ENCODE measurements around the gene HTRA1. TPM values are rescaled to one million over a fixed set of nuclear protein-coding genes. Genes with fewer than 3 reads are reported as not detected.

The HTRA1 gene
- 10 to 100 TPM; 41.4 to 61.8 TPM for total RNA-seq

GRCh38 chr10:122461367-122461728, at the start of gene HTRA1:
TSS of gene HTRA1 (plus strand) at chr10:122461553. CDS start at chr10:122461653, 100 bp downstream.
- TF ChIP-seq CTCF (IDR thresholded peaks at IDR 0.05), result no peak
- TF ChIP-seq POLR2A (IDR thresholded peaks at IDR 0.05), result no peak
- no peak for TF ChIP-seq POLR2AphosphoS5 (IDR thresholded peaks at IDR 0.05)
- Histone ChIP-seq H3K27ac (peak within 1 kb of the TSS; percentile 77 to 81), H3K9me3 (no peaks in the 10 kb centered on the region), H3K27me3 (replicated peaks; ENCODE audit: insufficient read depth) (no peaks in the 10 kb centered on the region), H3K36me3 (no peaks in the 10 kb centered on the region), H3K4me3 (peak within 1 kb of the TSS; percentile 51 to 55), H3K4me1 (replicated peaks) (peaks cover 7% of the 10 kb centered on the region)
- DNase-seq (ENCODE audit: low spot score), result peak; percentile 64
- intact Hi-C loops (cut with DNase I), result loop anchor here (5.0 to 10.0 kb wide), 2 partner anchors 36 to 103 kb away; partner anchors contain the start of gene DMBT1
- 0% methylated on average over 1 of the region's 56 CpGs for WGBS

DNA sequence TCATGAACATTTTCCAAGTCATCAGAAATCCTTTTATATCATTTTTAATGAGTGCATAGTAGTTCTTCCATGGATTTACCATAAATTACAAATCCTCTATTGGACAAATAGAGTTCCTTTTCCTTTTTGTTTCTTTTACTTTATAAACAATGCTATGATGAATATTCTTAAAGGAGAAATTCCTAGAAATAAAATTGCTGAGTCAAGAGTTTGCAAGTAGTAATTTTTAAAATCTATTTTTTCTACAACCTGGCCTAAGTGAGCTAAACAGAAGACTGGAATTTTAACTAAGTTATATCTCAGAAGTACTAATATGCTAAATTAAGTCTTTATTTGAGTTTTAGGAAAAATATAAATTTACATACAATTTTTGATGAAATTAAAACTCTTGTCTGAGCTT, 48.0 kb upstream of the HTRA1 start:
- TF ChIP-seq CTCF (IDR thresholded peaks at IDR 0.05) (no peak), POLR2AphosphoS5 (IDR thresholded peaks at IDR 0.05) (no peak), POLR2A (IDR thresholded peaks at IDR 0.05) (no peak)
- no peak for DNase-seq (ENCODE audit: low spot score)
- Histone ChIP-seq H3K36me3 (no peaks in the 10 kb centered on the region), H3K9me3 (no peaks in the 10 kb centered on the region), H3K4me3 (no peak overlapping the region), H3K27ac (no peak overlapping the region), H3K27me3 (replicated peaks; ENCODE audit: insufficient read depth) (no peaks in the 10 kb centered on the region), H3K4me1 (replicated peaks) (no peaks in the 10 kb centered on the region)
- intact Hi-C loops (cut with DNase I), result no loop called here

DNA sequence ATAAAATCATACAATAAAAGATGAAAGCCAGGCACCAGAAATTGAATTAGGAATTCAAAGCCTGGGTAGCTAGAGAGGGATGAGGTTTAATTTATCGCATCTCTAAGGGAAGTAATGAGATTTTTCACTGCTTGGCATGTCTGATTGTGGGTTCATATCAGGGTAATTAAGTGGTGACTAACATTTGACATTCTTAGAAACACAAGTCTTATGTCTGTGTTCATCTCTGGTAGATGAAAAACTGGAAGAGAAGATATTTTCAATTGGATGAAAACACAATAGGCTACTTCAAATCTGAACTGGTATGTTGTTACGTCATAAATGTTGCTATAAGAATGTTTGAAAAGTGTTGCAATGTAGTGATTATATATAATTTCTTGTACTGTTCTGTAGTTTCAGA, 43.7 kb upstream of the HTRA1 start:
- Histone ChIP-seq H3K27ac (no peak overlapping the region), H3K4me3 (no peak overlapping the region), H3K9me3 (no peaks in the 10 kb centered on the region), H3K4me1 (replicated peaks) (no peaks in the 10 kb centered on the region), H3K36me3 (peaks cover 0 to 4% of the 10 kb centered on the region in 2 donors), H3K27me3 (replicated peaks; ENCODE audit: insufficient read depth) (no peaks in the 10 kb centered on the region)
- WGBS, result 94% methylated on average over 2 of the region's 2 CpGs
- no peak for DNase-seq (ENCODE audit: low spot score)
- no peak for TF ChIP-seq POLR2A (IDR thresholded peaks at IDR 0.05)
- TF ChIP-seq CTCF (IDR thresholded peaks at IDR 0.05), result no peak
- no peak for TF ChIP-seq POLR2AphosphoS5 (IDR thresholded peaks at IDR 0.05)
- intact Hi-C loops (cut with DNase I), result no loop called here

DNA sequence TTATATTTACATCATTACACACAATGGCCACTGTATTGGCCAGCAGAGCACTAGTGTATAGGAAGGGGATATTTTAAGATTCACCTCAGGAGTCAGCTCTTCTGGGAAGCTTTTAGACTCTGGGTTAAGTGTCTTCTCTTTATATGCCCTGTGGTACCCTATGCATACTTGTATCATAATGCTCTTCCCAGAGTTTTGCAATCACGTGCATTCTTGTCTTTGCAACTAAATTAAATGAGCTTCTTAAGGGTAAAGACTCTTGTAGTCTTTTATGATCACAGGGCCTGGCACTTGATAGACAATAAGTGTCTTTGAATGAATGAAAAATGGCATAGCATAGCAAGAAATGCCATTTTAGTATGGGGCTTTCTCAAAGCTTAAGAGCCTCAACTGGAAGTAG, 42.3 kb upstream of the HTRA1 start:
- no peaks in the 10 kb centered on the region for H3K4me1 ChIP-seq (replicated peaks)
- DNase-seq (ENCODE audit: low spot score), result no peak
- H3K36me3 ChIP-seq, result peaks cover 0 to 4% of the 10 kb centered on the region in 2 donors
- TF ChIP-seq POLR2AphosphoS5 (IDR thresholded peaks at IDR 0.05), result no peak
- TF ChIP-seq POLR2A (IDR thresholded peaks at IDR 0.05), result no peak
- TF ChIP-seq CTCF (IDR thresholded peaks at IDR 0.05), result no peak
- intact Hi-C loops (cut with DNase I), result no loop called here
- H3K27me3 ChIP-seq (replicated peaks; ENCODE audit: insufficient read depth), result no peaks in the 10 kb centered on the region
- H3K4me3 ChIP-seq, result no peak overlapping the region
- no peaks in the 10 kb centered on the region for H3K9me3 ChIP-seq
- no peak overlapping the region for H3K27ac ChIP-seq
- 47% methylated on average over 1 of the region's 1 CpG for WGBS

DNA sequence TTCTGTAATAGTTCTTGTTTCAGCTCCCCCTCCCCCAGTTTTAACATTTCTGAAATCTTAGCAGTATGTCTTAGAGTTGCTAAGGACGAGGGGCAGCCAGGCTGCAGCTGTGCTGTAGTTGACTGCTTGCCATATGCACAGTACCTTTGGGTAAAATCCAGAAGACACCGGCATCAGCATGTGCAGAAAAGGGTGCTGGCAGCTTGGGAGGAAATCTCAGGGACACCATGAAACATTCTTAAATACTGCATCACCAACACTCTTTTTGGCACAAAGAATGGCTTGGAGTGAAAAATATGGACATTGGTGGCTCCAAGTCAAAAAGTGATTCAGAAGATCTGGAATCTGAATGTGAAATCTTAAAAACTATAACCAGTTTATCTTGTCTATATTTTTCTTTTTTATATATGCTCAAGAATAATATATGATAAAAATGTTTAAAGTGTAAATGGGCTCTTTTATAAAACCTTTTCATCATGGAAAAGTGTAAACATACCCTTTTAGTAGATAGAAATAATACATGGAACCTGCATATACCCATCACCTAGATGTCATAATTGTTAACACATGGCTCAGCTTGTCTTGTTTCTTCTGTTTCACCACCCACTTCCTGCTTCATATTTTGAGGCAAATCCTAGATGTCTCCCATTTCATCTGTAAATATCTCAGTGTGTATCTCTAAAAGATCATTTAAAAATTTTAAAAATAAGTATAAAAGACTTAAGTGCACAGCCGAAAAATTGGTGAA, 41.3 kb upstream of the HTRA1 start:
- H3K27ac ChIP-seq, result no peak overlapping the region
- DNase-seq (ENCODE audit: low spot score), result peak; percentile 7
- H3K36me3 ChIP-seq, result peaks cover 0 to 4% of the 10 kb centered on the region in 2 donors
- TF ChIP-seq CTCF (IDR thresholded peaks at IDR 0.05), result no peak
- peak; percentile 28 for TF ChIP-seq POLR2AphosphoS5 (IDR thresholded peaks at IDR 0.05)
- TF ChIP-seq POLR2A (IDR thresholded peaks at IDR 0.05), result no peak
- intact Hi-C loops (cut with DNase I), result no loop called here
- 35% methylated on average over 3 of the region's 3 CpGs for WGBS
- H3K4me3 ChIP-seq, result no peak overlapping the region
- H3K9me3 ChIP-seq, result no peaks in the 10 kb centered on the region
- H3K27me3 ChIP-seq (replicated peaks; ENCODE audit: insufficient read depth), result no peaks in the 10 kb centered on the region
- H3K4me1 ChIP-seq (replicated peaks), result no peaks in the 10 kb centered on the region
